Measurements from ENCODE around the gene TMOD4.
A peak's percentile ranks its signal among the peaks of the same experiment; 100 is the strongest.

The TMOD4 gene

DNA sequence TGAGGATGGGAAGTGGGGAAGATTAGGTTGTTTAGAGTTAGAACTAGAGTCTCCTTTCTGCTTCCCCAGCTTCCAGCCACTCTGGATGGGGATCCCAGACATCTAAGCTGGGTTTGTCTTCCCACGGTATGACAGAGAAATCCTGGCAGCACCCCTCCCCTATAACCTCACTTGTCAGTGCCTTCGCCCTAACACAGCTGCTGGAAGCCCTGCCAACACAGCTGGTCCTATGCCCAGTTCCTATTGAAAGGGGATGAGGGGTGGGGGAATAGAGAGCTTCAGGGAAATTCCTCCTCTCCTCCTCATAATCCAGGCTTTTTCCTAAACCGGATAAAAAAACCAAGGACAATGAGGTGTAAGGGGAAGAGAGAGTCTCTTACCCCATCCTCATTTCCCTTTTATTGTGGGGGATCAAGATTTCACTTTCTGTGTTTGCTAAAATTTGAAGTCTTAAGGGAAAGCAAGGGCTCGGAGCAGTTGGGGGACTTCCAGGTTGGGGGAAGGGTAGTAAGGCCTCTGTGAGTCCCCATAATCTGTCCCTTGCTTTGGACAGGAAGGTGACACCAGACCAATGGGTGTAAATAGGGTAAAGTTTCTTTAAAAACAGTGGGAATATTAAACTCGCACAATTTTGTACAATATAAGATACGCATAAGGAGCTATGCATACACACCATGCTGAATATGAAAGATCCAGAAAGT lies 590 bp downstream of the TMOD4 start:
- no peak for DNase-seq

DNA sequence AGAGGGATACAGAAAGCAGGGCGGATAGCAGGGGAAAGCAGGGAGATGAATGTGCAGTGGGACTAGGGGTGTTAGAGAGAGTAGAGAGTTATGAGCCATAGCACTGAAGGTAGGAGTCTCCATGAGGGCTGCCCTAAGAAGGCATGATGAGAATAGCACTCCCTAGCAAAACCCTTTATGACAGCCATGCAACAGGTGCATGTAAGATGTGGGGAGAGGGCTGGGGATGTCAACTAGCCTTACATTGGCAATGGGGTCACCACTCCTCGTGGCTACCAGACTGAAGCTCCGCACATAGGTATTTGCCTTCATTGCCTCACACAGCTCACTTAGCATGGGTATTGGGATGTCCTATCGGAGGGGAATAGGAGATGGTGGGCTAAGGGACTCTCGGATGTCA lies 4.6 kb downstream of the TMOD4 start:
- no peak for DNase-seq

DNA sequence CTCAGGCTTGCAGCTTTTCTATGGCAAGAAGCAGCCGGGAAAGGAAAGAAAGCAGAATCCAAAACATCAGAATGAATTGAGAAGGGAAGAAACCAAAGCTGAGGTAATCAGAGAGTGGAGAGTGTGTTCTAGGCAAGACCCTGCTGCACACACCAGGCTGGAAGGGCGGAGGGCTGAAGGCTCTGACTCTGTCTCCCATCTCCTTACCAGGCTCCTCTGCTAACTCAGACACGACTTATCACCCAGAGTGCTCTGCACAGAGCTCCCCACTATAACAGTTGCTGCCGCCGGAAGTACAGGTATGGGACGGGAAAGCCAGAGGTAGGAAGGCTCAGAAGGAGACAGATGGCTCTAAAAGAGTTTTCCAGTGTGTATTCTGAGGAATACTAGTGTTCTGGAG lies 8.7 kb downstream of the TMOD4 start:
- no peak for DNase-seq

DNA sequence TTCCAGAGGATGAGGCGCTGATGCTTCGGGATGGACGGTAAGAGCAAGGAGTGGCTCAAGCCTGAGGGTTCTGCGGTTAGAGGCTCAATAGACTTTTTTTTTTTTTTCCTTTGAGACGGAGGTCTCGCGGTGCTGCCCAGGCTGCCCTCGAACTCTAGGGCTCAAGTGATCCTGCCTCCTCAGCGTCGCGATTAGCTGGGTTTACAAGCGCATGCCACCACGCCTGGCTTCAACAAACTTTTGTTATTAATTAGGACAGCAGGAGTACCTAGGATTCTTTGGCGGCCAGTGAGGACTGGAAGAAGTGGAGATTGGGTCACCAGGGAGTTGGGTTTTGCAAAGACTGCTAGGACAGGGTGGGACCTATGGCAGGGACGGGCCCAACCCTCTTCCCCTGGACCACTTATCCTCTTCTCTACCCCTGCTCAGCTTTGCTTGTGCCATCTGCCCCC lies 9.2 kb downstream of the TMOD4 start:
- DNase-seq = no peak

DNA sequence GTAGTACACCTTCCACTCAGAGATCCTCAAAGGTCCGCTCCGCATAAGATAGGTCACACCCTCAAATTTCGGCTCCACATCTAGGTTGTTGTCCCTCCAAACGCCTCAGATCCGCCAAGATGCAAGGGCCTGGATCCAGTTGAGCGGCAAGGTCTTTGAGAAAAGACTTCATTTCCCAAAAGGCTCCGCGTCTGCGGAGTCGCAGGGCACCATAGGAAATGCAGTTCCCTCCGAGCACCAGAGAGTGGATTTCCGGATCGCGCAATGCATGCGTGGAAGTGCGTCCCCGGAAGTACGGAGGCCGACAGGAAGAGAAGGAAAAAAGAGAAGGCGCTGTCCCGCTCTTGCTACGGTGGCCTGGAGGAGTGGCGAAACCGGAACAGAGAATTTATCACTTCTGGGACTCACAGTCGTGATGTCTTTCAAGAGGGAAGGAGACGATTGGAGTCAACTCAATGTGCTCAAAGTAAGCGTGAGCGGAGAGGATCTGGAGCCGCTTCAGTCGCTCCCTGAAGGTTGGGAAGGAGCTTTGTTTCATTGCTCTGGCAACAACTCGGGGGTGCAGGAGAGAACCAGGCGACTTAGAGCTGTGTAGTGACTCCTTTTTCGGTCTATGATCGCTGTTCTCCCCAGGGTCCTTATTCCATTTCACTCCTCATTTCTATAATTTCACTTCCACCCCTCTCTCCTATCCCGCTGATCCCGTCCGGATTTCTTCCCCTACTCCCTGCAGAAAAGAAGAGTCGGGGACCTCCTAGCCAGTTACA lies 9.9 kb downstream of the TMOD4 start, which contains the start of the genes LYSMD1 and SCNM1:
LYSMD1 (minus strand) TSS at position 165 of the 767 bp plus-strand sequence. CDS start 644 bp downstream, outside the sequence.
SCNM1 (plus strand) TSS at position 407 of the 767 bp plus-strand sequence; CDS start at position 416, 9 bp downstream.
- DNase-seq = peak; percentile 98 to 99

DNA sequence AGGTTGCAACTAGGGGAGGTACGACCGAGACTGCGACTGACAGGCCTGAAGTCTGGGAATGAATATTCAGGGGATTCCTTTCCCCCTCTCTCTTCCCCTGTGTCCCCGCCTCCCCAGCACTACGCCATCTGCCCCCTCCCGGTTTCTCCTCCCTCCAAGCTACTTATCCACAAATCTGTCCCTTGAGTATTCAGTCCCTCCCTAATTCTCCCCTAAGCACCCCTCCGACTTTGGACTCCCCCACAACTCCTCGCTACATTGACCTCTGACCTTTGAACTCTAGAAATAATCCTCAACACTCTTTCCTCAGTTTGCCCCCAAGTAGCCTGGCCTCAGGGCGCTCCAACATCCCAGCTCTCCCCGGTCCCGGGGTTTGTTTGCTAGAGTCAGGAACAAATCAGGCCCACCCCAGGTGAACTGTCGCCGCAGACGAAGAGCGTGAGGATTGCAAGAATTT lies 10.5 kb downstream of the TMOD4 start:
- DNase-seq = no peak

DNA sequence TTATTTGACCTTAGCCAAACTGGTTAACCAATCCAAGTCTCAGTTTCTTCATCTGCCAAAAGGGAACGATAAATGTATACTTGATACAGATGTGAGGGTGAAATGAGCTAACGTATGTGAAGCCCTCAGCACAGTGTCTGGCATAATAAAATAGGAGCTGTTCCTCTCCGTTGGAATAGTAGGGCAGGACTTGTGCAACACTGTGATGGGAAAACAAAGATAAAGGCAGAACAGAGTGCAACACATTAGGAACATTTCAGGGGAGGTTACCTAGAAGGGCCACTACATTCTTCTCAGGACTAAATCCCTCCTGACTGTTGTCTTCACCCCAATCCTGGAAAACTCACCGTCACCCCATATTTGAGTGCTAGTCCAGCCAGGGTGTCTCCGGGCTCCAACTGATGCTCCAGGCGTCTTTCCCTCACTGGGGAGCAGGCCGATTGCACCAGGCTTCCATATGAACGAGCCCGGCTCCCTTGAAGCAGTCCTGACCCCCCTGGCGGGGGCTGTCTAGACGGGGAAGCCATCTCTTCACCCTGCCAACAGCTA lies 11.0 kb downstream of the TMOD4 start:
- no peak for DNase-seq

DNA sequence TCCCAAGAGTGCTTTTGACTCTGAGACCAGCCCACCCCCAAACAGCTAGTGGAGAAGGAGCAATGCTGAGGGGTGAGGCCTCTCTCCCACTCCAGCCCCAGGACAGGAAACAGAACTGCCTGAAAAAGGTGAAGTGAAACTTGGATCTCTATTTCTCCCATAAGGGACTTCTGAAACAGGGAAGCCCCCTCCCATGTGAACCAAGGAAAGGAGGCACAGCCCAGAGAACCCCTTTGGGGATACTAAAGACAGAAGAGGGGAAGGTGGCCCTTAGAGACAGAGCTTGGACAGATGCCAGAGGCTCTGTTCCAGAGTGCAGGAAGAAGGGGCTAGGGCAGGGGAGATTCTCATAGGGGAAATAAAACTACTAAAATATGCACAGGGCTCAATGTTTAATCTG lies 16.4 kb downstream of the TMOD4 start:
- DNase-seq = no peak

DNA sequence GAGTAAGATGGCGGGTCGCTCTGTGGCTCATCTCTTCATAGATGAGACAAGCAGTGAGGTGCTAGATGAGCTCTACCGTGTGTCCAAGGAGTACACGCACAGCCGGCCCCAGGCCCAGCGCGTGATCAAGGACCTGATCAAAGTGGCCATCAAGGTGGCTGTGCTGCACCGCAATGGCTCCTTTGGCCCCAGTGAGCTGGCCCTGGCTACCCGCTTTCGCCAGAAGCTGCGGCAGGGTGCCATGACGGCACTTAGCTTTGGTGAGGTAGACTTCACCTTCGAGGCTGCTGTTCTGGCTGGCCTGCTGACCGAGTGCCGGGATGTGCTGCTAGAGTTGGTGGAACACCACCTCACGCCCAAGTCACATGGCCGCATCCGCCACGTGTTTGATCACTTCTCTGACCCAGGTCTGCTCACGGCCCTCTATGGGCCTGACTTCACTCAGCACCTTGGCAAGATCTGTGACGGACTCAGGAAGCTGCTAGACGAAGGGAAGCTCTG lies 17.0 kb downstream of the TMOD4 start:
- DNase-seq = no peak

DNA sequence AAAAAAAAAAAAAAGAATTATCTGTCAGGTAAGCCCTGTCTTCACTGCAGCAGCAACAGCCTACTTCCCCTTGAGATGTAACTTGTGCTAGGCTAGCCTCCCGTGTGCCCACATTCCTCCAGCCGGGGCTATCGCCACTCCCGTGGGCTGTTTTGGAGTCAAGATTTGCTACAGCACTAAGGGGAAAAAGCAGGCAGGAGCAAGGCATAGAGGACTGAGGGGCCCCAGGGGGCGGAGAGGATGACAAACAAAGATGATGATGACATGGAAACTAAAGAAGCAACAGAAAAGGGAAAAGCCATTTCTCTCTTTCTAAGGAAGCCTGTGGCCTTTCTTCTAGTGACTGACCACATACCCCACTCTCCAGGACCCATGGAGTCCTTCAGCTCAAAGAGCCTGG lies 17.5 kb downstream of the TMOD4 start:
- DNase-seq = no peak

DNA sequence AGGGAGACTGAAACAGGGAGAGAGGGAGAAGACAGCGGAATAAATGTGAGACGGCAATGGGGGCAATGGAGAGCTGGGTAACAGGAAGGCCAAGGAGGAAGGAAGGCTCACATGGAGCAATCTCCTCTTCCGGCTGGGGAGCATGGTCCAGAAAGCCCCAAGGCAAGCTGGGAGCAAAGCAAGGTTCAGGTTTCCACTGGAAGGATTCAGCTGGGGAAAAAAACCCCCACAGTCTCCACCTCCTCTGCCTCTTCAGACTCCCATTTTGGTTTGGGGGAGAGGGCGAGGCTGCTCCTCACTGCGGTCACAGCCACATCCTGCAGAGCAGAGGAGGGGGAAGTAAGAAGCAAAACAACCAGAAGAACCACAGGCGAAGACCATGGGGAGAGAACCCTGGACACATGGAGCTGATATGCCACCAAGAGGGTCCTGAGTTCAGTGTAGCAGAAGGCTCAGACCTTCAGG lies 18.7 kb downstream of the TMOD4 start:
- DNase-seq = no peak

DNA sequence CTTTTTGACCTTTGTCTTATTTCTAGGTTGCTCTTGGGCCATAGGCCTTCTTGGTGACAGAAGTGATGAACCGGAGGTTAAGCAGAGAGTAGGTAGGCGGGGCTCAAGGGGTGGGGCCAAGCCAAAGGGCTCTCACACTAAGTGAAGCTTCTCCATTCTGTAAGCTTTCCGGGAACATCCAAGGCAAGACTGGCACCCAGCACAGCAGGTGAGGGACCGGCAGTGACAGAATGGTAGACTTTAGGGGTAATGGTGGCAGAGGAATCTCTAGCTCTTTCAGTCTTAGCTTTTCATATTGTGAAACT lies 19.3 kb downstream of the TMOD4 start, which contains the start of gene TNFAIP8L2:
TNFAIP8L2 (plus strand) TSS at position 135 of the 305 bp plus-strand sequence. CDS start 2,049 bp downstream, outside the sequence.
- DNase-seq = no peak

DNA sequence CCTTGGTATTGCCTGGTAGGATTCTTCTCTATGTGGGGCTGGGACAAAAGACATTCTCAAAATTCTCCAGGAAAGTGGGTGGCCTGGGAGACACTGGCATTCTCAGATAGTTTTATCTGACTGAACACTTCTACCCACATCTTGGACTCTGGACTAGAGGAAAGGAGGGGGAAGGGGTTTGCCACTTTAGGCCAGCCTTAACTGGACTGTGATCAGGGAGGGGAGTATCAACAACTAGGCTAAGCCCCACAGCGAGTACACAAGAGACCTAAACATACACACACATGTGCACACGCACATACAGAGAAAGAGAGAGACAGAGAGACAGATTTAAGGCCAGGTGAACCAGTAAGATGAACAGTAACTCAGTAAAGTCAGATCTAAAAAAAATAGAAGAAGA lies 28.1 kb downstream of the TMOD4 start:
- DNase-seq = no peak

DNA sequence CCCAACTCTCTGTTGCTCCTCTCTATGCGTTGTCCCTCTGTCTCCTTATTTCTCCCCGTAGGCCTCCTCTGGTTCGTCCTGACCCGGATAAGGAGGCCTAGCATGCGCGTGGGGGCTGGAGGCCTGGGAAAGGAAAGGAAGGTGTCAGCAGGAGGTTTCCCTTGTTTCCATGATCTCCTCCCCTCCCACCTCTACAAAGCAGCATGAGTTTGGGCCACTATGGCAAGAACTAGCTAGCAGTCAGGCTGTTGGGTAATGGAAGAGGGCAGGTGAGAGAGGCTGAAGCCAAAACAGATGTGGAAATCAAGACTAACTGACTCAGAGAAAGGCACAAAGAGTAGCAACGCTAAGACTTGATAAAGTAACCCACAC lies 28.7 kb downstream of the TMOD4 start:
- DNase-seq = no peak

DNA sequence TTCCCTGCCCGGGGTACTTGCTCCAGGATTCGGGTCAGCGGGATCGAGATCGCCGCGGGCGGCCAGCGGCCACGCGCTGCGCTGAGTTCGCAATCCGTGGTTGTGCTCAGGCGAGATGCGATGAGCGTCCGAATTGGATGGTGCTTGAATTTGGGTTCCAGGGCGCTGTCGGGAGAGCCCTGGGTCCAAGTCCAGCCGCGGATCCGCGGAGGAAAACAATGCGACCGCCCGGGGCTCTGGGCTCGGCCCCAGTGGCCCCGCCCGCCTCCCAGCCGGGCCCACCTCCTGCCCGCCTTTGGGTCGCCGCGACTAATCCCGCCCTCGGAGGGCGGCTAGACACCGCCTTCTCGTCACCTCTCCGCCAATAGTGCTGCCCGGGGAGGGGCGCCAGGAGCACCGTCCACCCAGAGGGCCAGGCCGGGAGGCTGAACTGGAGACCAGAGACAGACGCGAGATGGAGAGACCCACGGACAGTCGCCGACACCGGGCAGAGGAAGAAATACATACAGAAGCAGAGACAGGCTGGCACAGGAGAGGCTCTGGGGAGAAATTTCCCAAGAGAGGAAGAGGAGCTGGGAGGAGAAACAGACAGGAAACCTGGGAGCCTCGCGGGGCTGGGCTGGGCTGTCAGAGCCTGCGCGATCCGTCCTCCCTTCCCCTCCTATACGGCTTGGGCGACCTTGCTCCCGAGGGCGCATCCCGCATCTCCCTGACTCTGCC lies 29.2 kb downstream of the TMOD4 start, which contains the start of gene SEMA6C:
SEMA6C (minus strand) TSS at position 220 of the 720 bp plus-strand sequence. CDS start 4,010 bp downstream, outside the sequence.
- DNase-seq = peak; percentile 95 to 97

DNA sequence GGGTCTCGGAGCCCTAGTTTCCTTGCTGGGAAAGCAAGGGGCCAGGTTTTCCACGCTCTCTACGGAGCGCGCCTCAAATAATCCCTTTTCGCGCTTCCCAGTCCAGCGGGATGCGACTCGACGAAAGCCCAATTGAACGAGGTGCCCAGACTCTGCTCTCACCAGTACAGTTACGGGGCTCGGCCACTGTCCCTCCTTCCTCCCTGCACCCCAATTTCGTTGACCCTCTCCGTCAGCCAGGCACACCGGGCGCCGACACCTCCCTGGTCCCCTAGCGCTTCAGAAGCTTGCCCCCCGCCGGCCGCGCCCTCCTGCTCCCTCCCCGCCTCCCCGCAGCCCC lies 29.7 kb downstream of the TMOD4 start:
- DNase-seq = no peak

DNA sequence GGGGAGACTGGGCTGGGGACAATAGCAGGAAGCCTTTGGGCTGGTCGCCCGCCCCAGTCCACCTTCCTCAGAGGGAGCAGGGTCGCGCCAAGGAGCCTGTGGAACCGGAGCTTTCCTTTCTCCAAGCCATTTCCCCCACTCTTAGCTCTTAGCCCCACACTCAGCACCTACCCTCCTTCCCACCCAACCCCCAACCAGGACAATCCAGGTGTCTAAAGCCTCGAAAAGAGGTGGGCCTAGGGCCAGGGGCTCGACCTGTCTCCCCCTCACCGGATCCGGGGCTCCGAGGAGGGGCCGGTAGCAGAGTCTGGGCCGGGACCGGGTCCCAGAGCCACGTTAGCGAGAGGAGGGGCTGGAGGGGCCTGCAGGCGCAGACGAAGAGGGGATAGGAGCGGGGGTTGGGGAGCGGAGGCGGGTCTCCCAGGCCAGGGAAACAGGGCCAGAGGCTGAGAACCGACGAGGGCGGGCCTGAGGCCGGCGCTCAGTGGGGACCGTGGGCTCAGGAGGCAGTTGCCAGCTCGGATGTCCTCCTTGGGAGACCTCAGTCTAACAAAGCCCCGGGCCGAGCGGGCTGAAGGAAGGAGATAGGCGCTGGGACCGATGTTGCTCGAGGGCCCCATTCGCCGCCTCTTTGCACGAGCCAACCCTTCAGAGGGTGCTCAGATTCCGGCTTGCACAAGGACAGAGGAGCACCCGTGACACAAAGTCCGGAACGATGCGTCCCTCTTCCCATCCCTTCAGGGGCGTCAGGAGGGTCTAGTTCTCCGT lies 30.3 kb downstream of the TMOD4 start:
- DNase-seq = no peak

DNA sequence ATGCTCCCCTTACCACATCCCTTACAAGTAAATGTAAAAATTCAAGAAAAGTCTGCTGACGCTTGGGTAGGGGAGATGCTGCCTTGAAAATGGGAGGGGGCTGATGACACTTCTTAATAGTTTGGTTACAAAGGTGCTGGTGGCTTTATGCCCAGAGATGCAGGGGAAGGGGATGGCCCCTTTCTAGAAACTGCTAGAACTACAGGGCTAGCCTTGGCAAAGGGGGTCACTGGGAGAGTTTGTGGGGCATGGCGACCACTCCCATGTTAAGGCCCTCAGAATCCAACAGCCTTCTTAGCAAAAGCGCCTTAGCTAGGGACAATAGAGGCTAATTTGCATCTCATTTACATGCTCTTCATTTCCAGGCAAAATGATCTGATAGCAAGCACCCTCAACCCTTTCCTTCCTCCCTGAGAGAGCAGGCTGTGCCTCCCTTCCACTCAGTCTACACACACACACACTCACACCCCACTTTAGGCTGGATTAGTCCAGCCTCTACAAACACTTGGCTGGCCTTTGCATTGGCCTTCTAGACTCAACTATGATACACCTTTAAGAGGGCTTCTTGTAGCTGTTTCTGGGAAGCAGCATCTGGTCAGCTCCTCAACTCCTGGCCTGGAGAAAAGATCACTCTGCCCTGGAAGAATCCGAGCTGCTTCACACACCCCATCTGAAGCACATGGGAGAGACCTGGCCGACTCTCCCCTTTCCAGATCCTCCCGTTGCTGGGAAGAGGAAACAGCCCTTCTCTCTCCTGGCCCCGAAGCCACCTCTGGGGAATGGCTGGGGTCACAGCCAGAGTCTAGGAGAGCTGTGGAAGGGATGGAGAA lies 31.1 kb downstream of the TMOD4 start:
- no peak for DNase-seq

DNA sequence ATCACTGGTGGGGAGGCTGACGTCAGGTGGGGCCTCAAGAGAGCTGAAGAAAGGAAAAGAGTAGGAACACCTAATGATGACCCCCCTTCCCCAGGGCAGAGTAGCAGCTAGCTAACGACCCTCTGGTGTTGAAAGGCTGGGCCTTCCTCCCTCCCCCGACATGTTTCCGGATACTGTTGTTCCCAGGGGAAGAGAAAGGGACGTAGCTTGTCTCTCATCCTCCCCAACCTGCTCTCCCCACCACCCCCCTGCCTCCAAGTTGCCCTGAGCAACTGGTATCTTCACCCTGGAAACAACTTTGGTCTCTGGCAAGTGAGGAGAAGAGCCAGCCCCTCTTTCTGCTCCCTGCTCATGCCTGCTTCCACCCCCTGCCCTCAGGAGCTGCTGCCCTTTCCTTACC lies 31.8 kb downstream of the TMOD4 start:
- no peak for DNase-seq

DNA sequence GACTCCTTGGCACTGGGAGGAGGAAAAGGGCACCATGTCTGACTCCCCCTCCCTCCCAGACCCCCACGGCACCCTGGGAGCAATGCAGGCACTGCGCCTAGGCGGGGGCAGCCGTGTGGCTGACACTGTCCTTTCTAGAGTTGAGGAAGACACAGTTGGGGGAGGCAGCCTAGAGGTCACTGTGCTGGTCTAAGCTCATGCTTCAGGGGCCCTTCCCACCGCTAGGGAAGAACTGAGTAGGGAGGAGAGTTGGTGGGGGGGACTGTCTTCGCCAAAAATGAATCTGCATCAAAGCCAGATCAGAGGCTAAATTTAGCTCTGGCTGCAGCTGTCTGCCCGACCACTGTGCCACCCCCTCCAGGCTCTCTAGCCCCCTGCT lies 32.7 kb downstream of the TMOD4 start:
- DNase-seq = no peak

DNA sequence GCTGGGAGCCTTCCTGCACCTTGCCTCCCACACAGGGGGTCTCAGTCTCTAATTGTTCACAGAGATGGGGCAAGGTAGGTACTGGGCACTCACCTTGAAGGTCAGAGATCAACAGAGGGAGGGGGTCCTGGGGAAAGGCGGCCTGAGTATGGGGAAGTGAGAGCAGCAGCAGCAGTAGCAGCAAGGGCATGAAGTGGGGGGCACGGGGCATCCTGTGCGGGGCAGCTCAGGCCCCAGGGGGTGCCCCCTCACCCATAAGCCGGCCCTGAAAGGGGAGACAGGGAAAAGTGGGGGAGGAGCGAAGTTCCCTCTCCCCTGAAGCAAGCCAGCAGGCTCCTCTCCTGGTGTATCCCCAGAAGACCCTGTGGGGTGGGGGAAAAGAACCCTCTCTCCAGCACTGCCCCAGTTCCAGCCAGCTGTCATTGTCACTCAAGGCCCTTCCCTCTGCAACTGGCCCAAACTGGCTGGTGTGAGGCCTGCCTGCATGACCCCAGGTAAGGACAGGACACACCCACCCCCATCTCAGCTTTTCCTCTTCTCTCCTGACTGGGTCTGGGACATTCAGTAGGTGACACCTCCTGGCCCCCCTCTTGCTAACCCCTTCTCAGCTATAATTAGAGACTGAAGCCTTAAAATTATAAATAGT lies 33.2 kb downstream of the TMOD4 start:
- DNase-seq = no peak

Data from NCI-H187 (cell line).